Measurements from ENCODE around the gene OAS2. TPM values are rescaled to one million over a fixed set of nuclear protein-coding genes. Genes with fewer than 3 reads are reported as not detected.

OAS2 gene
- total and polyA plus RNA-seq, 2 of the 8 experiments (the other 6 are each of a cell fraction or from before 2014, with no cell fraction given) = 0.06 TPM; not detected in 1

- Histone ChIP-seq H3K4me1 (replicated peaks in 1 of 4; ENCODE audit: control insufficient read depth in 3 of 4, insufficient read depth in 4 of 4, low read length in 3 of 4) (no peaks in the 10 kb centered on the region), H2BK15ac (ENCODE audit: low read length) (no peak overlapping the region), H3K4ac (replicated peaks; ENCODE audit: insufficient read length, low read depth, low read length) (no peak overlapping the region), H3K56ac (replicated peaks; ENCODE audit: insufficient read length, low read depth, low read length) (no peak overlapping the region), H4K5ac (ENCODE audit: insufficient read length, low read depth, low read length) (no peak overlapping the region), H2BK120ac (replicated peaks; ENCODE audit: low read depth, low read length) (no peak overlapping the region), H2BK5ac (ENCODE audit: low read depth, low read length) (no peak overlapping the region), H3K14ac (ENCODE audit: insufficient read length) (no peak overlapping the region), H2AFZ (ENCODE audit: low read length) (no peak overlapping the region), H2BK12ac (ENCODE audit: low read depth, low read length) (no peak overlapping the region), H3K4me3 (ENCODE audit: extremely low read depth in 1 of 4, insufficient read depth in 2 of 4, low read depth in 3 of 4, low read length in 4 of 4) (no peak overlapping the region), H3K79me2 (ENCODE audit: control insufficient read depth in 1 of 2, insufficient read depth in 2 of 2, low read length in 2 of 2) (no peaks in the 10 kb centered on the region), H3K36me3 (ENCODE audit: control insufficient read depth in 2 of 4, insufficient read depth in 4 of 4, low read length in 3 of 4) (no peaks in the 10 kb centered on the region), H3K23ac (ENCODE audit: insufficient read length) (no peak overlapping the region), H3K4me2 (ENCODE audit: insufficient read depth in 1 of 2, low read depth in 2 of 2, low read length in 2 of 2) (no peak overlapping the region), H2AK5ac (ENCODE audit: low read depth, low read length) (no peak overlapping the region), H3K18ac (ENCODE audit: extremely low read depth, low read length) (no peak overlapping the region), H3K9ac (replicated peaks in 1 of 4; ENCODE audit: extremely low read depth in 1 of 4, low read depth in 3 of 4, low read length in 3 of 4) (no peak overlapping the region), H3K27me3 (replicated peaks in 1 of 4; ENCODE audit: control insufficient read depth in 3 of 4, extremely low read depth in 1 of 4, insufficient read depth in 3 of 4, low read length in 3 of 4) (no peaks in the 10 kb centered on the region; a peak in 1 of 7 replicates), H3K23me2 (ENCODE audit: low read depth, low read length) (no peaks in the 10 kb centered on the region), H4K8ac (ENCODE audit: extremely low read depth, insufficient read depth, low read length) (no peak overlapping the region), H3K79me1 (ENCODE audit: low read depth, low read length) (no peaks in the 10 kb centered on the region), H4K20me1 (replicated peaks in 1 of 2; ENCODE audit: control insufficient read depth in 1 of 2, insufficient read depth in 2 of 2, low read length in 2 of 2) (no peaks in the 10 kb centered on the region), H4K91ac (replicated peaks; ENCODE audit: insufficient read length, low read length) (no peak overlapping the region), H3K27ac (ENCODE audit: low read depth, low read length) (no peak overlapping the region), H2BK20ac (ENCODE audit: low read length) (no peak overlapping the region), H3K9me3 (ENCODE audit: insufficient read depth in 2 of 2, low read depth in 1 of 2, low read length in 1 of 2) (peaks cover 8 to 11% of the 10 kb centered on the region in 2 experiments; a peak in 3 of 4 replicates)
- POLR2A ChIA-PET (ENCODE audit: partially characterized antibody) = no interaction called here
- CTCF ChIA-PET (ENCODE audit: partially characterized antibody) = interaction anchor here (1.1 to 3.0 kb wide), 2 partner anchors 15 to 21 kb away, joined by 3 to 15 read pairs; no protein-coding TSS in a partner anchor
- DNase-seq (ENCODE audit: low read depth in 1 of 2, low spot score in 2 of 2) (no peak), FAIRE-seq (no peak)
- 86% methylated on average over 9 of the region's 9 CpGs; no CpG with 5 or more reads in 1 of the 2 experiments for WGBS, 2 experiments (ENCODE audit: extremely low coverage in 1 of 2, insufficient coverage in 1 of 2, insufficient read length in 1 of 2, insufficient replicate concordance in 2 of 2, low coverage in 1 of 2, low lambda C conversion rate in 2 of 2, missing lambda C conversion rate in 1 of 2)
- no peak for TF ChIP-seq ZNF274 (IDR thresholded peaks at IDR 0.05; ENCODE audit: borderline replicate concordance, extremely low read depth, low read length)
- no peak for TF ChIP-seq RFX5 (IDR thresholded peaks at IDR 0.05; ENCODE audit: borderline replicate concordance, low read depth, low read length)
- TF ChIP-seq SIX5 (IDR thresholded peaks at IDR 0.05; ENCODE audit: low read depth, low read length) = no peak
- no peak for TF ChIP-seq CREB1 (IDR thresholded peaks at IDR 0.05)
These were observed 36.2 kb downstream of the OAS2 start for GRCh38 chr12:113014565-113014964.
